ENCODE data around the gene C4orf36.

DNA sequence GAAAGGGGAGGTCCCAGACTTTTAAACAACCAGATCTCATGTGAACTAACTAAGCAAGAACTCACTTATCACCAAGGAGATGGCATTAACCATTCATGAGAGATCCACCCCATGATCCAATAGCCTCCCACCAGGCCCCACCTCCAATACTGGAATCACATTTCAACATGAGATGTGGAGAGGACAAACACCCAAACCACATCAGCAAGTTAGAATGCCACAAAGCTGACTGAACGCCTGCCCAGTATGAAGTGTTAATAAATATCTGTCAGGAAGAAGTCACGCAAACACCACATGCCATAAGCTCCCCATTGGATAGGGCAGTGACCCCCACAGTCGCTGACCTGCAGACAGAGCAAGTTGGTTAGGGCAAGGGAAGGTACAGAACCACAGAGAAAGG, 57.3 kb downstream of the C4orf36 start:
- TF ChIP-seq, protein P1, sequence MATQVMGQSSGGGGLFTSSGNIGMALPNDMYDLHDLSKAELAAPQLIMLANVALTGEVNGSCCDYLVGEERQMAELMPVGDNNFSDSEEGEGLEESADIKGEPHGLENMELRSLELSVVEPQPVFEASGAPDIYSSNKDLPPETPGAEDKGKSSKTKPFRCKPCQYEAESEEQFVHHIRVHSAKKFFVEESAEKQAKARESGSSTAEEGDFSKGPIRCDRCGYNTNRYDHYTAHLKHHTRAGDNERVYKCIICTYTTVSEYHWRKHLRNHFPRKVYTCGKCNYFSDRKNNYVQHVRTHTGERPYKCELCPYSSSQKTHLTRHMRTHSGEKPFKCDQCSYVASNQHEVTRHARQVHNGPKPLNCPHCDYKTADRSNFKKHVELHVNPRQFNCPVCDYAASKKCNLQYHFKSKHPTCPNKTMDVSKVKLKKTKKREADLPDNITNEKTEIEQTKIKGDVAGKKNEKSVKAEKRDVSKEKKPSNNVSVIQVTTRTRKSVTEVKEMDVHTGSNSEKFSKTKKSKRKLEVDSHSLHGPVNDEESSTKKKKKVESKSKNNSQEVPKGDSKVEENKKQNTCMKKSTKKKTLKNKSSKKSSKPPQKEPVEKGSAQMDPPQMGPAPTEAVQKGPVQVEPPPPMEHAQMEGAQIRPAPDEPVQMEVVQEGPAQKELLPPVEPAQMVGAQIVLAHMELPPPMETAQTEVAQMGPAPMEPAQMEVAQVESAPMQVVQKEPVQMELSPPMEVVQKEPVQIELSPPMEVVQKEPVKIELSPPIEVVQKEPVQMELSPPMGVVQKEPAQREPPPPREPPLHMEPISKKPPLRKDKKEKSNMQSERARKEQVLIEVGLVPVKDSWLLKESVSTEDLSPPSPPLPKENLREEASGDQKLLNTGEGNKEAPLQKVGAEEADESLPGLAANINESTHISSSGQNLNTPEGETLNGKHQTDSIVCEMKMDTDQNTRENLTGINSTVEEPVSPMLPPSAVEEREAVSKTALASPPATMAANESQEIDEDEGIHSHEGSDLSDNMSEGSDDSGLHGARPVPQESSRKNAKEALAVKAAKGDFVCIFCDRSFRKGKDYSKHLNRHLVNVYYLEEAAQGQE (IDR thresholded peaks at IDR 0.05; ENCODE audit: low read depth), result no peak
- TF ChIP-seq TAF1 (IDR thresholded peaks at IDR 0.05; ENCODE audit: low read depth) (no peak), RAD21 (IDR thresholded peaks at IDR 0.05; ENCODE audit: low read depth) (no peak), CEBPB (IDR thresholded peaks at IDR 0.05) (no peak)
